ENCODE results near the gene GFER.
A peak's percentile ranks its signal among the peaks of the same experiment; 100 is the strongest.

GFER gene

DNA sequence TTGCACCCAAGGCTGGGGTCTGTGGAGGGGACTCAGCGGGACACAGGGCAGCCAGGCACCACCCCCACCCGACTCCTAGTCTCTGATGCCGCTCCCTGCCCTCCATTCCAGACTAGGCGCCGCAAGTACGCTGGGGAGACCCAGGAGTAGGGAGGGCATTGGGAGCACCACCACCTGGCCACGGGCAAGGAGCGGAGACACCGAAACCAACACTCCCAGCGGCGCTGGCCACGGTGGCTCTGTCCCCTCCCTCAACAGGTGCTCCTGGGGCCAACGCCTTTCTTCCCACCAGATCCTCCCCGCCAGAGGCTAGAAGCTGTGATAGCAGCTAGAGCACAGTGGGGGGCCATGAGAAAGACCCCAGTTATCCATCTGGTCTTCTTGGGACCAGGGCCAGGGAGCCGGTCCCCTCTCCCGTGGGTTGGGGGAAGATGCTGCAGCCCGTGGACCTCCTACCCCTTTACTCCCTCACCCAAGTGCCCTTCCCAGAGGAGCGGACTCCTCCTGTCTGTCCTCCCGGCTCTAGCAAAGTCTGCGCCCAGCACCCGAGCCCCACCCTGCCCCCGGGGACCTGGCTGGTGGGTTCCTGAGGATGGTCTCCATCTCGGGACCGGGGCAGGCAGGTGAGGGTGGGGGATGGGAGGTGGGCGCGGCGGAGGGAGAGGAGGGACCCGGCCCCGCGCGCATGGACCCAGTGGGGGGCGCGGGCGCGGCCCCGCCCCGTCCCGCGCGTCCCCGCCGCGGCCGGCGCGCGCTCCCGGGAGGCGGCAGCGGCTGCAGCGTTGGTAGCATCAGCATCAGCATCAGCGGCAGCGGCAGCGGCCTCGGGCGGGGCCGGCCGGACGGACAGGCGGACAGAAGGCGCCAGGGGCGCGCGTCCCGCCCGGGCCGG is 5.5 kb downstream of the GFER start, which contains the start of gene SYNGR3 (continued):
- TF ChIP-seq ZNF175 (tag by site-specific recombination; IDR thresholded peaks at IDR 0.05), result no peak
- no peak for TF ChIP-seq ZNF324 (tag by site-specific recombination; IDR thresholded peaks at IDR 0.05)
- peak; percentile 77; the same call in 1 of the 2 replicates for TF ChIP-seq KLF1 (tag by site-specific recombination; IDR thresholded peaks at IDR 0.05)
- no peak for TF ChIP-seq ZNF48 (tag by site-specific recombination; IDR thresholded peaks at IDR 0.05)
- TF ChIP-seq ZNF335 (tag by site-specific recombination; conservative IDR thresholded peaks at IDR 0.05), result peak; percentile 54
- peak; percentile 31 for TF ChIP-seq ZFHX2 (tag by site-specific recombination; conservative IDR thresholded peaks at IDR 0.05)
- TF ChIP-seq ZBTB17 (tag by site-specific recombination; IDR thresholded peaks at IDR 0.05), result peak; percentile 13; the same call in 1 of the 2 replicates
- TF ChIP-seq ZNF645 (tag by site-specific recombination; IDR thresholded peaks at IDR 0.05), result no peak
- TF ChIP-seq REST (tag by site-specific recombination; IDR thresholded peaks at IDR 0.05), result peak; percentile 43; the same call in 1 of the 2 replicates
- no peak for TF ChIP-seq ZNF138 (tag by site-specific recombination; IDR thresholded peaks at IDR 0.05; ENCODE audit: borderline replicate concordance)
- 0 out of 2 replicates have a peak, but pooled peaks have one; percentile 22 for TF ChIP-seq ZBTB8A (tag by site-specific recombination; IDR thresholded peaks at IDR 0.05)
- peak; percentile 72 for TF ChIP-seq KLF17 (tag by site-specific recombination; IDR thresholded peaks at IDR 0.05)
- TF ChIP-seq ZNF366 (tag by site-specific recombination; conservative IDR thresholded peaks at IDR 0.05), result peak; percentile 51; the same call in 1 of the 2 replicates
- TF ChIP-seq TCF7L2 (IDR thresholded peaks at IDR 0.05; ENCODE audit: borderline replicate concordance, low read depth, low read length), result no peak
- TF ChIP-seq BCL11B (tag by site-specific recombination; IDR thresholded peaks at IDR 0.05; ENCODE audit: low read depth), result peak; percentile 33; the same call in 1 of the 2 replicates
- TF ChIP-seq ZNF777 (tag by site-specific recombination; IDR thresholded peaks at IDR 0.05; ENCODE audit: borderline replicate concordance), result no peak
- peak; percentile 47 for TF ChIP-seq ZBTB26 (tag by site-specific recombination; optimal IDR thresholded peaks at IDR 0.05)
- no peak for TF ChIP-seq ZNF362 (tag by site-specific recombination; IDR thresholded peaks at IDR 0.05)
- TF ChIP-seq ZNF658 (tag by site-specific recombination; IDR thresholded peaks at IDR 0.05), result no peak
- no peak for TF ChIP-seq PRDM2 (tag by site-specific recombination; IDR thresholded peaks at IDR 0.05; ENCODE audit: borderline replicate concordance)
- TF ChIP-seq ZNF837 (tag by site-specific recombination; IDR thresholded peaks at IDR 0.05), result no peak
- no peak for TF ChIP-seq GLI4 (tag by site-specific recombination; IDR thresholded peaks at IDR 0.05)
- TF ChIP-seq EGR2 (tag by site-specific recombination; IDR thresholded peaks at IDR 0.05; ENCODE audit: low read depth), result 0 out of 2 replicates have a peak, but pooled peaks have one; percentile 16
